ENCODE data around the gene COL7A1. TPM values are rescaled to one million over a fixed set of nuclear protein-coding genes. Genes with fewer than 3 reads are reported as not detected.
A peak's percentile ranks its signal among the peaks of the same experiment; 100 is the strongest.

COL7A1 gene
- total RNA-seq, 1 experiment from 2014 or later: 5.2 TPM

- Histone ChIP-seq H3K4me3 (ENCODE audit: low read depth, low read length) (peak overlapping the region; percentile 83), H3K9me3 (no peaks in the 10 kb centered on the region), H3K4me1 (peaks cover 19% of the 10 kb centered on the region), H3K27me3 (replicated peaks; ENCODE audit: control insufficient read depth, insufficient read depth, low read length) (no peaks in the 10 kb centered on the region), H3K36me3 (ENCODE audit: control insufficient read depth, insufficient read depth, low read length) (peaks cover 2% of the 10 kb centered on the region; the same call in 1 of the 2 replicates)
- no peak for TF ChIP-seq CTCF (IDR thresholded peaks at IDR 0.05; ENCODE audit: insufficient read depth in 1 of 2, low read depth in 1 of 2, low read length in 1 of 2, severe bottlenecking in 1 of 2, unreplicated experiment in 1 of 2)
- Mint-ChIP-seq H3K4me1 (ENCODE audit: low read depth, unreplicated experiment) (peaks cover 21% of the 10 kb centered on the region), H3K9me3 (ENCODE audit: unreplicated experiment) (no peaks in the 10 kb centered on the region), H3K27ac (ENCODE audit: unreplicated experiment) (peak overlapping the region; percentile 59), H3K36me3 (ENCODE audit: insufficient read depth, unreplicated experiment) (peaks cover 36% of the 10 kb centered on the region), H3K4me3 (ENCODE audit: unreplicated experiment) (peak overlapping the region; percentile 78), H3K27me3 (ENCODE audit: insufficient read depth, unreplicated experiment) (no peaks in the 10 kb centered on the region)
- intact Hi-C loops (cut with micrococcal nuclease; ENCODE audit: unreplicated experiment): loop anchor here (2.0 kb wide), 2 partner anchors 15 to 75 kb away; no protein-coding TSS in a partner anchor
- BruUV-seq (replicated peaks): no TSS peak
- ChIA-PET CTCF (interaction anchor here (1.1 to 1.4 kb wide), 2 partner anchors 25 to 43 kb away, joined by 4 read pairs; partner anchors contain the start of gene UQCRC1), POLR2A (interaction anchor here (0.5 to 1.7 kb wide), 2 partner anchors 29 to 224 kb away, joined by 4 to 5 read pairs; partner anchors contain the start of gene CELSR3)
- DNase-seq: no peak
Observed at GRCh38 chr3:48633743-48634142, 38.6 kb upstream of the COL7A1 start.

GRCh38 chr3:48633256-48633655 is 38.1 kb upstream of the COL7A1 start:
- Mint-ChIP-seq H3K27me3 (ENCODE audit: insufficient read depth, unreplicated experiment) (no peaks in the 10 kb centered on the region), H3K27ac (ENCODE audit: unreplicated experiment) (no peak overlapping the region), H3K4me1 (ENCODE audit: low read depth, unreplicated experiment) (peaks cover 20% of the 10 kb centered on the region), H3K36me3 (ENCODE audit: insufficient read depth, unreplicated experiment) (peaks cover 34% of the 10 kb centered on the region), H3K4me3 (ENCODE audit: unreplicated experiment) (no peak overlapping the region), H3K9me3 (ENCODE audit: unreplicated experiment) (no peaks in the 10 kb centered on the region)
- CTCF ChIA-PET: no interaction called here
- POLR2A ChIA-PET: no interaction called here
- Histone ChIP-seq H3K9me3 (no peaks in the 10 kb centered on the region), H3K36me3 (ENCODE audit: control insufficient read depth, insufficient read depth, low read length) (peaks cover 4% of the 10 kb centered on the region), H3K27me3 (replicated peaks; ENCODE audit: control insufficient read depth, insufficient read depth, low read length) (no peaks in the 10 kb centered on the region), H3K4me3 (ENCODE audit: low read depth, low read length) (no peak overlapping the region), H3K4me1 (peaks cover 19% of the 10 kb centered on the region)
- TF ChIP-seq CTCF (IDR thresholded peaks at IDR 0.05; ENCODE audit: insufficient read depth in 1 of 2, low read depth in 1 of 2, low read length in 1 of 2, severe bottlenecking in 1 of 2, unreplicated experiment in 1 of 2): no peak
- intact Hi-C loops (cut with micrococcal nuclease; ENCODE audit: unreplicated experiment): no loop called here
- no peak for DNase-seq
- no TSS peak for BruUV-seq (replicated peaks)

GRCh38 chr3:48631516-48632448 is 36.7 kb upstream of the COL7A1 start:
- DNase-seq: no peak
- intact Hi-C loops (cut with micrococcal nuclease; ENCODE audit: unreplicated experiment): no loop called here
- no TSS peak for BruUV-seq (replicated peaks)

More at GRCh38 chr3:48631516-48632448, 36.7 kb upstream of the COL7A1 start:
- H3K27me3 ChIP-seq (replicated peaks; ENCODE audit: control insufficient read depth, insufficient read depth, low read length): no peaks in the 10 kb centered on the region
- Mint-ChIP-seq H3K4me1 (ENCODE audit: low read depth, unreplicated experiment) (peaks cover 11% of the 10 kb centered on the region), H3K27me3 (ENCODE audit: insufficient read depth, unreplicated experiment) (no peaks in the 10 kb centered on the region), H3K27ac (ENCODE audit: unreplicated experiment) (no peak overlapping the region), H3K36me3 (ENCODE audit: insufficient read depth, unreplicated experiment) (peaks cover 21% of the 10 kb centered on the region), H3K9me3 (ENCODE audit: unreplicated experiment) (no peaks in the 10 kb centered on the region), H3K4me3 (ENCODE audit: unreplicated experiment) (no peak overlapping the region)
- no peak for TF ChIP-seq CTCF (IDR thresholded peaks at IDR 0.05; ENCODE audit: insufficient read depth in 1 of 2, low read depth in 1 of 2, low read length in 1 of 2, severe bottlenecking in 1 of 2, unreplicated experiment in 1 of 2)
- POLR2A ChIA-PET: interaction anchor here (0.6 kb wide), 1 partner anchor 159 kb away, joined by 4 read pairs; no protein-coding TSS in a partner anchor
- no peaks in the 10 kb centered on the region for H3K9me3 ChIP-seq
- H3K36me3 ChIP-seq (ENCODE audit: control insufficient read depth, insufficient read depth, low read length): peaks cover 4% of the 10 kb centered on the region
- CTCF ChIA-PET: no interaction called here
- H3K4me3 ChIP-seq (ENCODE audit: low read depth, low read length): no peak overlapping the region
- peaks cover 17% of the 10 kb centered on the region for H3K4me1 ChIP-seq

Measured in Caco-2 (cell line).